Panc1 (cell line): ENCODE measurements around the gene OR8B8. TPM values are rescaled to one million over a fixed set of nuclear protein-coding genes. Genes with fewer than 3 reads are reported as not detected.

ENCODE experiments used
- ATAC-seq: fragments of 200-7000 bp; cut with Tn5 transposase; 2 replicates; pipeline ENCODE4 v1.9.1; 2020; ENCODE audit warnings: mild to moderate bottlenecking, moderate library complexity
- Bru-seq: library from RNA; stranded (reverse); fragments of 400-500 nt; gene quantifications from one replicate; lab custom pipeline; 2021; lab: Mats Ljungman, UMichigan
- BruChase-seq, 2 experiments: library from RNA; stranded (reverse); fragments of 400-500 nt; gene quantifications; one replicate each; lab custom pipeline; 2021; lab: Mats Ljungman, UMichigan
- BruUV-seq: library from RNA; stranded (reverse); fragments of 400-500 nt; replicated peaks from 2 replicates; lab custom pipeline; 2021; lab: Mats Ljungman, UMichigan
- CTCF ChIA-PET: fragments of 300-600 bp; sonication (Branson Sonifier 250); formaldehyde crosslinking; loops from one replicate; lab custom pipeline; 2022; ENCODE audit warnings: antibody characterized with exemption; lab: Charles Lee
- POLR2A ChIA-PET: fragments of 300-600 bp; sonication (Branson Sonifier 250); formaldehyde crosslinking; loops from one replicate; lab custom pipeline; 2022; ENCODE audit warnings: antibody characterized with exemption; lab: Charles Lee
- DNase-seq: peaks from one replicate; pipeline ENCODE4 v3.0.0-alpha.2; 2010; ENCODE audit warnings: low read depth, low spot score
- H3K27ac ChIP-seq: 2 replicates; pipeline ENCODE4 v1.5.1; 2011; ENCODE audit warnings: mild to moderate bottlenecking, low read length, inconsistent platforms
- H3K27me3 ChIP-seq: fragments of 200-500 bp; sonication (Bioruptor generic); 2 replicates; pipeline ENCODE4 v1.6.0; 2014; ENCODE audit warnings: low read length, inconsistent platforms; ENCODE audit not compliant: control insufficient read depth, insufficient read depth
- H3K36me3 ChIP-seq: fragments of 200-500 bp; sonication (Bioruptor generic); 2 replicates; pipeline ENCODE4 v1.5.1; 2014; ENCODE audit warnings: inconsistent platforms, mild to moderate bottlenecking, low read length, moderate library complexity; ENCODE audit not compliant: control insufficient read depth, insufficient read depth
- H3K4me1 ChIP-seq: 2 replicates; pipeline ENCODE4 v1.5.1; 2011; ENCODE audit warnings: inconsistent platforms, mild to moderate bottlenecking, low read length, moderate library complexity; ENCODE audit not compliant: control insufficient read depth, insufficient read depth
- H3K4me3 ChIP-seq, 2 experiments: 2 replicates each; pipeline ENCODE4 v1.5.1; 2011 to 2012; ENCODE audit warnings: low read depth in 2 of 2, low read length in 2 of 2, mild to moderate bottlenecking in 2 of 2, inconsistent platforms in 1 of 2, moderate library complexity in 1 of 2
- H3K9me3 ChIP-seq: fragments of 200-500 bp; sonication (Bioruptor generic); 2 replicates; pipeline ENCODE4 v1.5.1; 2014; ENCODE audit warnings: low read depth, mild to moderate bottlenecking, inconsistent platforms, low read length, moderate library complexity; ENCODE audit not compliant: control insufficient read depth, insufficient read depth
- CTCF ChIP-seq: fragments of 450-650 bp; IDR thresholded peaks from 2 replicates; pipeline ENCODE4 v1.5.1; 2017; ENCODE audit warnings: mild to moderate bottlenecking
- POLR2AphosphoS5 ChIP-seq: IDR thresholded peaks from 2 replicates; pipeline ENCODE4 v1.6.1; 2012; ENCODE audit warnings: mild to moderate bottlenecking, low read depth, low read length, moderate library complexity
- REST ChIP-seq, 2 experiments: IDR thresholded peaks; 2 replicates each; pipeline ENCODE4 v1.6.1; 2011 to 2012; ENCODE audit warnings: low read depth in 2 of 2, control low read depth in 1 of 2, low read length in 1 of 2, mild to moderate bottlenecking in 1 of 2, moderate library complexity in 1 of 2; ENCODE audit not compliant: insufficient read depth in 1 of 2
- SIN3A ChIP-seq: IDR thresholded peaks from 2 replicates; pipeline ENCODE4 v1.6.1; 2012; ENCODE audit warnings: low read depth, mild to moderate bottlenecking, low read length, moderate library complexity, borderline replicate concordance; ENCODE audit not compliant: insufficient read depth
- TCF7L2 ChIP-seq: IDR thresholded peaks from 2 replicates; pipeline ENCODE4 v1.6.1; 2011; ENCODE audit warnings: mild to moderate bottlenecking, low read depth, low read length, inconsistent platforms
- in situ Hi-C: cut with HindIII; loops from 2 replicates; pipeline ENCODE4 v1.10.0; 2016; ENCODE audit warnings: low sequenced_read_pairs, low pct_unique_long_range_greater_than_20kb
- intact Hi-C: fragments of 100-400 bp; cut with micrococcal nuclease; formaldehyde crosslinking; loops from one replicate; pipeline ENCODE4 v1.10.0; 2022; ENCODE audit not compliant: unreplicated experiment
- long read RNA-seq: library from polyadenylated mRNA; unstranded; transcript quantifications from one replicate; pipeline ENCODE4 v2.0.0, GENCODE V29; 2021; ENCODE audit not compliant: unreplicated experiment
- polyA plus RNA-seq: library from polyadenylated mRNA; unstranded; fragments of >200 nt; gene quantifications from one replicate; pipeline ENCODE4 v1.2.1, GENCODE V29; 2012; ENCODE audit warnings: missing spikeins; ENCODE audit not compliant: insufficient read length
- total RNA-seq: library from RNA; stranded (reverse); gene quantifications from one replicate; pipeline ENCODE4 v1.2.1, GENCODE V29; 2021; ENCODE audit not compliant: unreplicated experiment

The OR8B8 gene
- total RNA-seq: not detected
- not detected for polyA plus RNA-seq
- Bru-seq, nascent RNA: not detected
- not detected for BruChase-seq, experiment 1, labeled RNA remaining after a 2-hour chase
- BruChase-seq, experiment 2, labeled RNA remaining after a 6-hour chase: not detected
- long read RNA-seq: 0 reads

- POLR2A ChIA-PET: no interaction called here
- no peak within 1 kb of the TSS for H3K4me3 ChIP-seq
- H3K36me3 ChIP-seq: no peaks in the 10 kb centered on the region
- no TSS peak for BruUV-seq
- H3K27me3 ChIP-seq: peaks cover 4% of the 10 kb centered on the region
- no peak within 1 kb of the TSS for H3K27ac ChIP-seq
- DNase-seq (no peak), ATAC-seq (no peak)
- CTCF ChIA-PET: no interaction called here
- no peaks in the 10 kb centered on the region for H3K4me1 ChIP-seq
- in situ Hi-C loops (no loop called here), intact Hi-C loops (no loop called here)
- no peak for TF ChIP-seq CTCF
- TF ChIP-seq SIN3A: no peak
- no peak for TF ChIP-seq REST (IDR thresholded peaks at IDR 0.05; ENCODE audit: insufficient read depth in 1 of 2, low read depth in 2 of 2, low read length in 1 of 2)
- TF ChIP-seq POLR2AphosphoS5: no peak
- no peak for TF ChIP-seq TCF7L2
- H3K9me3 ChIP-seq: no peaks in the 10 kb centered on the region
These were observed at the start of gene OR8B8 for GRCh38 chr11:124445646-124446150. Gene OR8B8, minus strand, starts transcription at chr11:124445696. Its CDS starts 4,611 bp downstream, at chr11:124441085.

GRCh38 chr11:124493016-124493655 is 47.6 kb upstream of the OR8B8 start:
- Histone ChIP-seq H3K9me3 (no peaks in the 10 kb centered on the region), H3K4me3 (no peak overlapping the region), H3K4me1 (no peaks in the 10 kb centered on the region), H3K27me3 (0 out of 2 replicates have a peak, but pooled peaks cover 2% of the 10 kb centered on the region), H3K27ac (no peak overlapping the region), H3K36me3 (no peaks in the 10 kb centered on the region)
- CTCF ChIA-PET: no interaction called here
- no peak for DNase-seq
- intact Hi-C loops (no loop called here), in situ Hi-C loops (no loop called here)
- BruUV-seq: no TSS peak
- POLR2A ChIA-PET: no interaction called here
- ATAC-seq: no peak
- no peak for TF ChIP-seq REST (IDR thresholded peaks at IDR 0.05; ENCODE audit: insufficient read depth in 1 of 2, low read depth in 2 of 2, low read length in 1 of 2)
- no peak for TF ChIP-seq POLR2AphosphoS5
- TF ChIP-seq TCF7L2: no peak
- TF ChIP-seq CTCF: no peak
- TF ChIP-seq SIN3A: no peak
